GM21447 (cell line): ENCODE results near the gene SAFB.
"Not testable (repeated sequence)": the region's sequence is repeated elsewhere in the genome, so short reads cannot be mapped to it uniquely, and the experiment has no call there.

Experiments used
- ATAC-seq: cut with Tn5 transposase; IDR thresholded peaks from one replicate; pipeline ENCODE4 v1.9.1; 2021; ENCODE audit not compliant: unreplicated experiment

Gene SAFB

DNA sequence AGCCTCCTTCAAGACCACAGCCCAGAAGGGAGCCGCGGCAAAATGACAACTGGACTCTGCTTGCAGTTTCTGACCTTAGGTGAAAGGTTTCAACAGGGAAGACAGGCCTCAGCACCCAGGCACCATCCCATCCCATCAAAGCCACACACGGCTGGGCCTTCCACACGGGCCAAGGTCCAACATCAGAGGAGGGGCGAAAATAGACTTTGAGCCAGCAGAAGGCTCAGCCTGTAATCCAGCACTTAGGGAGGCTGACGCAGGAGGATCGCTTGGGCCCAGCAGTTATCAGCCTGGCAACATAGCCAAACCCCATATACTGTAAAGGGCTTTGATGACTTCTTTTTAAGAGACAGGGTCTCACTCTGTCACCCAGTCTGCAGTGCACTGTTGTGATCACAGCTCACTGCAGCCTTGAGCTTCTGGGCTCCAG, 28.3 kb upstream of the SAFB start:
- ATAC-seq: no peak

DNA sequence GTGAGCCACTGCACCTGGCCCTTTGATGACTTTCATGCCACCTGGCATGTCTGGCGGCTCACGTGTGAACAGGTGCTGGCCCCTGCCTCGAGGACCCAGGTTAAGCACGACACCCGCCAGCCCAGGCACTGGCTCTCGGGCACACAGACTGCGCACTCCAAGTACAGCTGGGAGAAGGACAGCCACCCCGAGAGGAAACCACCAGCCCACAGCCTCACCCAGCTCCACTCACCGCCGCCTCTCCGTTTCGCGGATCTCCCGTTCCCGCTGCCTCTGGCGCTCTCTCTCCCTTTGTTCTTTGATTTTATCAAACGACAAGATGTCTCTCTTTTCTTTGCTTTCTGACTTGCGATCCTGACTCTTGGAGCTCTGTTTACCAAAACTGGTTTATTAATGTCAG, 27.8 kb upstream of the SAFB start:
- ATAC-seq: no peak

DNA sequence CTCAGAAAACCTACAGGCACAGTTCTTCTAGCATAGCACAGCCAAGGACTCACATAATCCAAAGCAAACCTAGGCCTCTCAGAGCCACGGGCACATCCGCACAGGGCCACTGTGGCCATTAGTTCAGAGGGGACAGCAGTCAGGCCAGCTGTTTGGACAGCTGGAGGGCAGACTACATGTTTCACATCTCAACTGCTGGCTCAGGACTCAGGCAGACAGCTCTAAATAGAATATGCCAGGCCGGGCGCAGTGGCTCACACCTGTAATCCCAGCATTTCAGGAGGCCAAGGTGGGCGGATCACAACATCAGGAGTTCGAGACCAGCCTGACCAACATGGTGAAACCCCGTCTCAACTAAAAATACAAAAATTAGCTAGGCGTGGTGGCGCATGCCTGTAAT, 27.1 kb upstream of the SAFB start:
- no peak for ATAC-seq

DNA sequence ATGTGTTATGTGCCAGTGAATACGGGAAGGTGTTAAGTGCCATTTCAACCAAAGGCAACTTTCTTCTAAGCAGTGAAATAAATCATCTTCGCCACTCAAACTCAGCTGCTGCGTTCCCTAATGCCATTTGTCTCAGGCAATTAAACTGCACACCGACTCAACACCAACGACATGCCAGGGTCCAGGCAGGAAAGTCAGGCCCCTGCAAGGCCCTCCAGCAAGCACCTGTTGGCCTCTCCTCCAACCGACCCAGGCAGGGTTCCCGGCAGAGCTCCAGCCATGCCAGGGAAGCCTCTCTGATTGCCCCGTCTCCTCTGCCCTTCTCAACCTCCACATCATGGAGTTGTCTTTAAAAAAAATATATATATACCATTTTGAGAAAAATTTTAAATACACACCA, 22.1 kb upstream of the SAFB start:
- ATAC-seq: no peak

GRCh38 chr19:5603626-5604025, 19.3 kb upstream of the SAFB start:
- ATAC-seq: no peak

DNA sequence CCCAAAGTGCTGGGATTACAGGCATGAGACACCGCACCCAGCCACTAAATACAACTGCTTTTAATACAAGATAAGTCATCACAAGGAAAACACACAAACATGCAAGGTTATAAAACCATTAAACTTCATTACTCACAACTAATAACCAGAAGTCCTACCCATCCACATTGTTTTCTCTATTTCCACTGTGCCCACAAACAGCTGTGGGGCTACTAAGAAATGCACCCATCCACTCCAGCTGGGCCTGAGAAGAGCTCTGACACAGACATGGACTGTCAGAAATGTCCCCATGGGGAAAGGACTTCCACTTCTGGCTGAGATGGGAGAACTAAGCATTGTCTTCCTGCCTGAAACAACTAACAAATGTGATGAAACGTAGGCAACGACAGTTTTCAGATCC, 17.5 kb upstream of the SAFB start:
- ATAC-seq: no peak

GRCh38 chr19:5607318-5608275, 15.3 kb upstream of the SAFB start:
- no peak for ATAC-seq

DNA sequence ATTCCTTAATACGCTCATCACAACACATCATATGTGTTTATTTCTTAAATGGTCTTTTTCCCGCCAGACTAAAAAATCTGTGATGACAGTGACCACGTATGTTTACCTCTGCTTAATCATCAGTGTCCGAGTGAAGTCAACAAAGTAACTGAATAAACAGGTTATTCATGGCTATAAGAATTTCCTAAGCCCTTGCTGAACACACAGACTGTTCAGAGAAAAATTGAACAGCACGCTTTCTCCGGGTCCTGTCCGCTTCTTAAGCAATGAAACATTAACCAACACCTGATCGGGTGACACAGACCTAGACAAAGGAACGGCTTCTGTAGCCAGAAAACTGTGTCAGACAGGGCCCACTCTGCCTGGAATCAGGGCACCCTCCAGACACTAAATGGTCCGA, 14.6 kb upstream of the SAFB start:
- no peak for ATAC-seq

GRCh38 chr19:5608766-5609165, 14.1 kb upstream of the SAFB start:
- not testable (repeated sequence) for ATAC-seq

GRCh38 chr19:5609881-5610448, 12.9 kb upstream of the SAFB start:
- ATAC-seq: no peak

DNA sequence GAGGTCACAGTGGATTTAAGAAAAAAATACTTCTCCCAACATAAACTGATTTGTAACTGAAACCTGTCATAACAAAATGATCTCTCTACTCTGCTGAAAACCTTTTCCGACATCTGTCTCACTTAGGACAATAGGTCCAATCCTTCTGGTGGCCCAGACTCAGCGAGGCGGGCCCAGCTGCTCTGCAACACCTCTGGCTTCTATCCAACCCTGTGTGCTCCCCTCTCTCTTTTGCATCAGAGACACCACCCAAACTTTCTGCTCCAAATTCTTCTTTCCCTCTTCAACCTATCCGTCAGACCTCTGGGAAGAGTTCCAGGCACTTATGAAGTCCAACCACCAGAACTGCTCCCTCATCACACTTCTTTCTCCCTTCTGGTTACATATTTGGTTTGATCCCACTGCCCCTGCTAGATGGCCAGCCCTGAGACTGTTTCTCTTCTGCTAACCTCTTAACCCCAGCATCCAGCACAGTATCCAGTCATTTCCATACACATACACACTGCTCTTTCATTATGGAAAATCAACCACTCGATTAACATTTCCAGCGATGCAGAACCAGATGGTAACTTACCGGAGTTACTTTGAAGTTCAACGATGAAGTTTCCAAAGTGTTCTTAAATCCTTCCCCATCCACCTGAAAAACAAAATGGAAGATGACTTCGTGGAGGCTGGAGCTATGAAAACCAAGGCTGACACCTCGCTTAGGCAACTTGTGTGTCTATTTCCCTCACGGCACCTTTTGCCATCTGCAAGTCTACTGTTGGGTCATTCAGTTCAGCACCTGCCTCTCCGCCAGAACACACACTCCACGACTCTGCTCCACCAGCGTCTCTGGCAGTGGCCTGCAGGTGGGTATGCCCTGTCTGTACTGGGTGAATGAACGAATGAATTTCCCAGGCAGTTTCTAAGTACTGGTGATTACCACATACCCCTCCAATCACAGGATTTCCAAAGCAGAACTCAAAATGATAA, 9.7 kb upstream of the SAFB start:
- ATAC-seq: no peak

DNA sequence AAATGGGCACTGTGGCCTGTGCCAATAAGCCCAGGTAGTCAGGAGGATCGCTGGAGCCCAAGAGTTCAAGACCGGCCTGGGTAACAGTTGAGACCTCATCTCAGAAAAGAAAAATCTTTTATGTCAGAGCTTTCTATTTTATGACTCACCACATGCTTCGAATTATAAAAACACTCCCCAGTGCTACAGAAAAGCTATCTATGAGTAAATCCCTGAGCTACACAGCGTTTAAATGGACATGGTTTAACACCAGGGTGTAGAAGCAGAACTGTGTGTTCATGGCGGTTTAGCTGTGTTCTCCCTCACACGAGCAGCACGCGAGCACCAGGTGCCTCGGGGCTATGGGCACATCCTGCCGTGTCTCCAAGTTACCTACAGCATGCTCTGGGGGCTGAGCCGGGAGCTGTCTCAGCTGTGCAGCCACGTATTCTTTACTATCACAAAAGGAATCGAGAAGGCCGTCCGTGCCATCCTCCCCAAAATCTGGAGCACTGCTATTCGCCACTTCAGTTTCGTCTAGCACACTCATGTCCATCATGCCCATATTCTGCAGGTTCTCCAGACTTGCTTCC, 7.0 kb upstream of the SAFB start:
- no peak for ATAC-seq

GRCh38 chr19:5617080-5617479, 5.8 kb upstream of the SAFB start:
- ATAC-seq: no peak

GRCh38 chr19:5618591-5618990, 4.3 kb upstream of the SAFB start:
- ATAC-seq: no peak

DNA sequence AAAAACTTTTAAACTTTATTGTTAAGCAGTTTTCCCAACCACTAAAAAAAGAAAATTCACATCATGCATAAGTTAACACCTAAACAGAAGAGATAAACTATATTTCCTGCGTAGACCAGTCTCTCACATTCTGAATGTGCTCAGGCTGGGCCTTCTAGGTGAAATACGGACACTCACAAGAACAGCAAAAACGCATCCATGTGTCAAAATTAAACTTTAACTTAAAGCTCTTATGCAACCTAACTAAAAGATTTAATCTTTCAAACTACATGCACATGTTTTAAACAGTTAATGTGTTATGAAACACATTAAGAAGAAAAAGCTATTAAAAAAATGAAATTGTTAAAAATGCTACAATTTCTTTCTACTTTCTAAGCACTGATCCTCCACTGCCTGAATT, 2.9 kb upstream of the SAFB start:
- no peak for ATAC-seq

GRCh38 chr19:5621311-5621944, 1.5 kb upstream of the SAFB start:
- ATAC-seq: no peak

GRCh38 chr19:5621945-5622464, 878 bp upstream of the SAFB start:
- no peak for ATAC-seq

DNA sequence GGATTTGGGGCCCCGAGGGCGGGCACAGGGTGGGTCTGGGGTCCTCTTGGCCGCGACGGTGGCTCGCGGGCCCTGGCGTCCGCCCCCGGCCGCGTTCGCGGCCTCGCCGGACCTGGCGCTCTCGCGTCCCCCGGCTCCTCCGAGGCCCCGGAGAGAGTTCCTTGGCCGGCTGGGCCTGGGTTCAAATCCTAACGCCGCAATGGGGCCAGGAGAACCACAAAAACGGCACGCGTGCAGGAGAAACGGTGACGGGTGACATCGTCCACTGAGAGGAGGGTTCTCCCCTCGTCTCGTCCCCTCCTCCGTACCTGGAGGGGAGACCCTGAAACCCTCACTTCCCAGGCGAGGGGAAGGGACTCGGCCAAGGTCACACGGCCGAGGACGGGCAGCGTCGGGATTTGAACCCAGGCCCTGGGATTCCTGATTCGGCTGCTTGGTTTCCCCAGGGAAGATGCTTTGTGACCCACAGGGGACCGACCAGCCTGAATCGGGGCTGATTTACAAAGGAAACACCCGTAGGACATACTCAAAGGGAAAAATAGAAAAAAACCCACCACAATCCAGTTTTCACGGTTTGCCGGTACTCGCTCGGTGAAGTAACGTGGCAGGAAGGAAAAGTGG, 624 bp downstream of the SAFB start:
- ATAC-seq: peak; percentile 5

DNA sequence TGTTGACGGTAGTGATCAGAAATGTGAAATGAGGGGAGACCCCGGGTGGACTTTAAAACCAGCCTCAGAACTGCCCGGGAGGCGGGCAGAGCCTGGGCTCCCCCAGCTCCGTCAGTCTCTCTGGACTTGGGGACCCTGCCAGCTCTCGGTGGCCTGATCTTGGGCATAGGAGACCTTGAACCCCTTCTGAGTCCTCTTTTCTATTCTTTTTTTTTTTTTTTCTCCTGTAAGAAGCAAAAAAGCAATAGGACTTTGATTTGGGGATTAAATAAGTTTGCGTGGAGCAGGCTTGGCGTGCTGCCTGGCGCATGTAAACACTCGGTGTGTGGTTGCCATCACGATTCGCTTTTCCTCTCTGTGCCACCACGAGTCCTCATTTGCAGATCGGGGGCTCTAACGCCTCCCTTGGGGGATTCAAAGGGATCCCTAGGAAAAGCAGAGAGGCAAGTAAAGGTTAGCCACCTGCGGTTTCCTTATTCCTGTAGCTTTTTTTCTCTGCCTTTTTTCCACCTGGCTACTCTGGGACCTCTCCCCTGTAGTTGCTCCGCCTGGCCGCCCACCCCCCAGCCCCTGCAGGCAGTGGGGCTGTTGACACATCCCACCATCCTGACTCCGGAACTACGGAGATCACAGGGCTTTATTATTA, 1.3 kb downstream of the SAFB start:
- ATAC-seq: no peak
